HG03439 (cell line): Measurements from ENCODE around the gene CRTAC1.

Experiments used
- ATAC-seq: cut with Tn5 transposase; IDR thresholded peaks from one replicate; pipeline ENCODE4 v1.9.1; 2021; ENCODE audit warnings: mild to moderate bottlenecking, moderate library complexity; ENCODE audit not compliant: unreplicated experiment

Gene CRTAC1

DNA sequence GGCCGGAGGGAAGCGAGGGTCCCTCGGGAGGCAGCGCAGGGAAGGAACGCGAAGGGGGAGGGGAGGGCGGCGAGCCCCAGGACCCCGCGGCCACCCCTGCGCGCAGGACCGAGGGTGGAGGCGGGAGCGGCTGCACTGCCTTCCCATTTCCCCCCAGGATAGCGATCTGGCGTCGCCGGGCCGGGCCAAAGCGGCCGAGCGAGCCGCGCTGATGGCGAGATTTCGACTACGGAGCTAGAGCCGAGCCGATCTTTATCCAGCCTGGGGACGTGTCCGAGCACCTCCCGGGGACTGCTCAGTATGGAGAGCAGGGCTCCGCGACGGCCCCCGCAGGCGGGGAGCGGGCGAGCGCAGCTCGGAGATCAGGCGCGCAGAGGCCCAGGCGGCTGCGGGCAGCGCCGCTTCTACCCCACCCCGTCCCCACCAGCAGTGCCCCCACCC lies 590 bp upstream of the CRTAC1 start:
- no peak for ATAC-seq

DNA sequence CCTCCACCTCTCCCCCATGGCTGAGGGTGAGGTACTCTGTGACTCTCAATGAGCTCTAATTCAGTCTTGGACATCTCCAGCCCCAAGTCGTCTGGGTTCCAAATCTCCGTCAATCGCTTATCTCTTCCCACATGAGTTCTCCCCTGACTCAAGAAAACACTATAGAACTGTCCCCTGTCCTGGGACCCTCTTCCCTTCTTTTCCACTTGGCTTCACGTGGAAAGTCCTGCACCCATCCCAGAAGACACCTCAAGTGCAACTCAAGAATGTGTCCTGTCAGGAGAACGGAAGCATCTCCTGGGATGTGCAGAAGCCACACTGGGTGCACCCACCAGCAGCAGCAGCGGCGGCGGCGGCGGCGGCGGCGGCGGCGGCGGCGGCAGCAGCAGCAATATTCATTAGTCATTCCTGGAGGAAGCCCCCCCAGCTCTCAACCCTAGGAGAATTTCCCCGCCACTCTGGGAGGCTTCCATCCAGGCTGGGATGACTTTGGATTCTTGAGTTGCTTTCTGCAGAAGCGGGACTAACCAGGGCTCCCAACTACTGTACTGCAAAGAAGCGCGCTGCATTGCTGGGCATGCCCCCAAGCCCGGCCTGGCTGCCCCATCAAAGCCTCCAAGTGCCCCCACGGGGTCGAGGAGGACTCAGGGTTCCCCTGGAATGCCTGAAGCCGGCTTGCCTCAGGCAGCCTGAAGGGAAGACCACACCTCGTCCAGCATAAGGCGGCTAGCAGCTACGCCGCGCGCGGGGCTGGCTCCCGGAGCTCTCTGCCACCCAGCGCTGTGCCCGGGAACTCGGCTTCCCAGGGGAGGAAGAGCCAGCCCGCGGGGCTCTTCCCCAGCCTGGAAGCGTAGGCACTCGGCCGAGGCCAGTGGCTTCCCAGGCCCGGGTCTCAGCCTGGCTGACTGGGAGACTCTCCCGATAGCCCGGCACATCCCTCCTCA lies 1.0 kb downstream of the CRTAC1 start:
- no peak for ATAC-seq

DNA sequence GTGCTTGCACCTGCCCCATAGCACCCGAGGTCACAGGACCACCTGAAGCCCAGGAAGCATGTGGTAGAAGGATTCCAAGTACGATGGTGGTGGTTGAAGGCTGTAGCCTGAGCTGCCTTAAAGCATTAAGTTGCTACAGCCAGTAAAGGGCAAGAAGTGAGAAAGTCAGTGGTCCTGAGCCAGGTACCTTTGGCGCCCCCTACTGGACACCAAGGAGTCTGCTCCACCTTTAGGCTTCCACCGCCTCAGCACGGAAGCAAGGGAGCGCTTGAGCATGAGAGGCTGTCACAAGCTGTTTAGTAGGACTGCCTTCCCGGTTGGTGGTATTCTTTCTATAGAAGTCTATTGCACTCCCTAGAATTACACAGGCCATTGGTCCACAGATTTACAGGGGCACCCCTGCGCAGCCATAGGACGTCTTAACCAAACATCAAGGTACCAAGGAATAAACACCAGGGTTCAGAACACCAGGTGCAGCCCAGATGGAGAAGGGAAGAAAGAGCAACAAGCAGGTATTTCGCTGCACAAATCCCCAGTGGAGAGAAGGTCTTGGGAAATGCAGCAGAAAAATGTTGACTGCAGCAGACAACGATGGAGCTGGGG lies 2.2 kb downstream of the CRTAC1 start:
- no peak for ATAC-seq

DNA sequence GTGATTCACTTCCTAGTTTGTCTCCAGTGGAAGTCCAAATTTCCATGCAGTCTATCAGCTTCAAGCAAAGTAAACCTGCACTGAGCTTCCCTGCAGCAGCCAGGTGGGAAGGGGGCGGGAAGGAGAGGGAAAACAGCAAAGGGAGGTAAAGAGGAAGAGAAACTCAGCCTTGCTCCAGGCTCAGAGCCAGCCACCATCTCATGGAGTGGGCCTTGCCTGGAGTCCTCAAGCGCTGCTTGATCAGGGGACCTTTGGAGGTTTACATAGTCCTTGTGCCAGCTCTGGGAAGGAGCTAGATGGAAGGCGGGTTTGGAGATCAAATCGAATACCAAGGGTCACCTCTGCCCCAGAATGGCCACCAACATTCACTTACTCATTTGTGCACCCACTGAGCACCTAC lies 7.4 kb downstream of the CRTAC1 start:
- ATAC-seq: no peak

DNA sequence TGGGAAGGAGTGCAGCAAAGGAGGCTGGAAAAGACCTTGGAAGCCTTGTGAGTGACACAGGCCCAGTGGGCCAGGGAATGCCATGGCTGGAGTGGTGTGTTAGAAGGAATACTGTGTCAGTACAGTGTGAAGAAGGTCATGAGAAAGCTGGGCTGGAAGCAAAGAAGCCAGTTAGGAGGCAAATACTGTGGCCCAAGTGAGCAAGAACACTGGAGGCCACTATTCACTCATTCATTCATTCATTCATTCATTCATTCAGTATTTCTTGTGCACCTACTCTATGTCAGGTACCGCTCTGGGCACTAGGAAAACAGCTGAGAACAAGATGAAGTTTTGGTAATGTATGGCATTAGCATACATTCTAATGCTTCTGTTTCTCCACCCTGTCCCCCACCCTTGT lies 9.6 kb downstream of the CRTAC1 start:
- no peak for ATAC-seq

DNA sequence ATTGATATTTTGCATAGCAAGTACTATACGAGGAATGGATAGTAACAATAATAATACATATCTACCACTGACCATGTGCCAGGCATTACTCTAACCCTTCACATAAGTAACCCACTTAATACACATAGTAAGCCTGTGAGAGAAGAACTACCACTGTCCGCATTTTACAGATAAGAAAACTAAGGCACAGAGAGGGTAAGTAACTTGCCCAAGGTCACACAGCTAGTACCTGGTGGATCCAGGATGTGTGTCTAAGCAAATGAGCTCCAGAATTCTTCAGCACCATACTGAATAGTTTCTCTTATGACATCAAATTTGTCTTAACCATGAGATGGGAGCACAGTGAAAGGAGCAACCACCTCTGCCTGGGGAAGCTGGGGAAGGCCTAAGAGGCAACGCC lies 10.2 kb downstream of the CRTAC1 start:
- ATAC-seq: no peak

DNA sequence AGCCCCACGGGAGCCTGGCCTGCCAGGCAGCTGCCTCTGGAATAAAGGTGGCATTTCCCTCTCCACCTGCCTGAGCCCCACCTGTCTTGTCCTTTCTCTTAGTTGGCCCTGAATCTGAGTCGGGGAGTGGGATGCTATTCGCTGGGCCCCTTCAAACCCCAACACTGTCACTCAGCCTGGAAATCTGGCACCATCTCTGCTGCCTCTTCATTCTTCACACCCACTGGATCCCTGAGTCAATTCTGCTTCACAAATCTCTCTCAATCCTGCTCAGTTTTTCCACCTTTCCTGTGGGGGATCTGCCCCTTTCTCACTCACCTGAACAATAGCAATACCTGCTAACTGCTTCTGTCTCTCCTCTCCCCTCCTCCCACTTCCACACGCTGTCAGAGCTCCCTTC lies 10.6 kb downstream of the CRTAC1 start:
- no peak for ATAC-seq

DNA sequence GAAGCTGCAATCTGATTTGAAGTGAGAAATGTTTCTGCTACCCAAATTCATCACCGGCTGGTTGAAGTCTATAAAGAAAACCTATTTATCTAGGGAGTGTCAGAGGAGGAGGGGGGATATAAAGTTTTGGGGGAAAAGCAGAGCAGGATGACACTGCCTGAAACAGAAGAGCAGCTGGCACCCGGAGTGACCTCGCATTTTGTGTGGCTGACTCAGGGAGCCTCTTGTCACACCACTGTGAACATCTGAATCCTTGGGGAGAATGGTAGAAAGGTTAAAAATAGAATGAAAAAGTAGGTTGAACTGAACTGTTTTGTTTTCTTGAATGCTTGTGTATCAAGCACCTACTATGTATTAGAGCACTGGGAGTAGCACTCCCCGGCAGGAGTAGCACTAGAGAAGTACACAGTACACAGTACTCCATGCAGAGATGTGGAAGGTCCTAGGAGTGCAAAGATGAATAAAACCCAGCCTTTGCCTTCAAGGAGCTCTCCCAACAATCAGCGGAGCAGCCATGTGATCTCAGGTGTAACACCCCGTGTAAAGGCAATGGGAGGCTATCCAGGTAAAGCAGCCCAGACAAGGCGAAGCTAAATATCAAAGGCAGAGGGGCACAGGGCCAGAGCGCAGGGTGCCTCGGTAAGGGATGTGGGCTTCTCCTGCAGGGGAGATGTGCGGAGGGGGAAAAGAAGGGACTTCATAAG lies 13.5 kb downstream of the CRTAC1 start:
- ATAC-seq: no peak

DNA sequence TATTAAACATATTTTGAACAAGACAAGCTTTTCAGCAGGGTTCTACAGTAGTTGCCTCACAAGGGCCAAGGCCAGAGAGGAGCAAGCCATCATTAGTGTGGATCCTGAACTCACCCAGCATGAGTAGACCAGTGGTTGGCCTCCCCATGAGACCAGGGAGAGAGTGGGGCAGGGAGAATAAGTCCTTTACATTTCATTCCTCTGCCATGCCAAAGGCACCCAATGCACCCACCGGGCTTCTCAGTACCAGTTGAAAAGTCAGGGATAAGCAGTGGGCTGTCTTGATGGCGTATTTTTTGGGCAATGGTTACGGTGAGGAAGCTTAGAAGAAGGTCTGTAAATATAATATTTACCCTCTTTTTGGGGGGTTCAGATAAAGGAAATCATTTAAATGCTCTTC lies 16.6 kb downstream of the CRTAC1 start:
- no peak for ATAC-seq

DNA sequence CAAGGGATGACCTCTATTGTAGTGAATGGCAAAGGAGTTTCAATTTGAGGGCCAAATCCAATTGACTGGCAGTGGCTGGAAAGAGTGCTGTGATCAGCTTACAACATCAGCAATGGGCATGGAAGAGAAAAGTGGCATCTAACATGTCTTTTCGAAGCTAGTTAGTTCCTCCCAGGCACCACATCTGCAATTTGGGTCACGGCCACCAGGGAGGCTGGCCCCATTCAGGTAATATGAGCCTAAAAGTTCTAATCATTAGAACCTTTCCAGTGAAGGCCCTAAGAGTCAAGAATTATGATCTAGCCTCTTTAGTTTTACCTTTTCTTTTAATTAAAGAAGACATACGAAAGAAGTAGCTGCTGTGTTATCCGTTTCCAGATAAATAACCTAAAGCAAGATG lies 17.3 kb downstream of the CRTAC1 start:
- ATAC-seq: no peak

DNA sequence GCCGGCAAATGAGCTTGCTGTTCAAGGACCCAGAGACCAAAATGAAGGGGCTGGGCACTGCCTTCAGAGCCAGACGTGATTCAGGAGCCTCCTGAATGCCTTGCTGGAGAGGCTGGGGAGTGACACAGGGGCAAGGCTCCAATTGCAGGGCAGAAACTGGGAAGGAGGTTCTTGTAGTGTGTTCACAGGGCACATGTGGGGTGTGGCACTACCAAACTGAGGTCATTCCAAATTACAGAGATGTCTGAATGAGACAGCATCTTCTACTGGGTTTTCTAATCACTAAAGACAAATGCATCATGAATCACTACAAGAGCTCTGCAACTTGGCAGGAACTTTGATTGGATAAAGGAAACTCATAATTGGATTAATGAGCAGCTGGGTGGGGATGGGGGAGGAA lies 17.8 kb downstream of the CRTAC1 start:
- ATAC-seq: no peak

DNA sequence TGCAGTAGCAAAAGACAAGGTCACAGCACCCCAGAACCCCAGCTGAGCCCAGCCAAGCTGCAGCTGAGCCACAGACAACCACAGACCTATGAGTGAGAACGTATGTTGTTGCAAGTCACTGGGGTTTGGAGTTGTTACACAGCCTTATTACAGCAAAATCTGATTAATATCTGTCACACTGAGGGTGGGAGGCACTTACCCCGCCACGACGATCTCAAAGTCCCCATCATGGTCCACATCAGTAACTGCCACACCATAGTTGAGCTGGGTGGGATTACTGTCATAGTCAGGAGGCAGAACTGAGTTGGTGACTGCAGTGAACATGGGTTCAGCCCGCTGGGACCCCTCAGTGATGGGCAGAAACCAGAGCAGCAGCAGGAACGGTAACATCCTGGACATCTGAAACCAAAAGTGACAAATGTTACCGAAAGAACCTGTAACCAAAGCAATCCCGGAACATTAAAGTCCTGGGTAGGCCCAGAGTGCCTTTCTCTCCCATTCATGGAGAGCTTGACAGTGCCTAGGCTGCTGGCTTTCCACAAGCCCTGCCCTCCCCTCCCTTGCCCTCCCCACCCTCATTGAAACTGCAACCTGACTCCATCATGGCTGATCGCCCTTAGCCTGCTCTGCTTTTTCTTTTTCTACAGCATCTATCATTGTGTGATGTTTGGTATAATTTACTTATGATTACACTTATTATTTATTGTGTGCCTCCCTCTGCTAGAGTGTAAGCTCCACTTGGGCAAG lies 19.3 kb downstream of the CRTAC1 start:
- no peak for ATAC-seq

DNA sequence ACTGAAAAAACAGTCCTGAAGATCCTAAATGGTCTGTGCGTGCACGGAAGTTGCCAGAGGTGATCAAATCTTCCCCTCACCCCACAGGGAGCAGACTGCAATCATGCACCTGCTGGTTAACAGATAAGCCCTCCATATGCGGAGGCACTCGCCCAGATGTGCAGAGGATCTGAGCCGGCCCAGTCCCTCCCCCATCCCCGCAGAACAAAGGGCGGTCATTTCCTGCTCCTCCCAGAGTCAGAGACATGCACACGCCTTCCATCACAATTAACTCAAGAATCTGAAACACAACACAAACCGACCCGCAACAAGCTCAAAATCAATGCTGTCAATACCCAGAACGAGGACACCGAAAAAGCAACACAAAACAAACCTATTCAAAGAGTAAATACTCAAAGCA lies 24.2 kb downstream of the CRTAC1 start:
- ATAC-seq: no peak

DNA sequence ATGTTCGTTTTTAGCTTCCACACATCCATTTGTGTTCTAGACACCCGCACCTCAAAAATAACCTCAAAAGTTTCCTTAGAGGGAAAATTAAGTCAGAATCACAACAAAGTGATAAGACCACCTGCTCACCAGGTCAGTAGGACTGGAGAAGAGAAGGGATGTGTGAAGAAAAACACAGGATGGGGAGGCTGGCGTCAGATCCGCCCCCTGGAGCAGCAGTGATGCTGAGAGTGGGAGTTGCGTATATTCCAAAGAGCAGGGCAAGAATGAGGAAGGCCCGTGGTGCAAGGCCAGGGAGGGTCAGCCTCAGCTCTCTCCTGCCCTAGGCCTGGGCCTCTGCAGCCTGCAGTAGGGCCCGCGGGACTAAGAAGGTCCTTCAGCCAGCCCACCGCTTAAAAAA lies 28.7 kb downstream of the CRTAC1 start:
- ATAC-seq: no peak

DNA sequence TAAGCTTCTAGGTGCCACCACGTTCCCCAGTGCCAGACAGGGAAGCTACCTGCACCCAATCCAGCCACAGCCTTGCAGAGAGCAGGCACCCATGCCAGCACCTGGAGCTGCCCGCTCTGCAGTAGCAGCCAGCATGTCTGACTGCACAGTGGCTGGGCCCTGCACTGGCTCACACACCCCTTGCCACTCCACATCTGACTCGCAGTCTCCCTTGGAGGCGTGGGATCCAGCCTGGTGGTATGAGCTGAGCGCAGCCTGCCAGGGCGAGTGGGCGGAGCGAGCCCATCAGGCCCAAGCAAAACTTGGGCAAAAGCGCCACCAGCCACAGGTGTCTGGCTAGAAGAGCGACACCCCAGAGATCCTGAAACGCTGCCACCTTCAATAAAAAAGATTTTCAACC lies 30.1 kb downstream of the CRTAC1 start:
- no peak for ATAC-seq

DNA sequence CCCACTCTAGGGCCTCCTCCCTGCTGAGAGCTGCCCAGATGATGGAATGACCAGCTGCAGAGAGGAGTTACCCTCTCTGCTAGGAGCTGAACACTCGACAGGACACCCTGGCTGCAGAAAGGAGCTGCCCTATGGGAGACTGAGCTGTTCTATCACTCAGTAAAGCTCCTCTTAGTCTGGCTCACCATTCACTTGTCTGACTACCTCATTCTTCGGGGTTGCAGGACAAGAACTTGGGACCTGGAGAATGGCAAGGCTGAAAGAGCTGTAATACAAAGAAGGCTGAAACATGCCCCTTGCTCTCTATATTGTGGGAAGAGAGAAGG lies 30.5 kb downstream of the CRTAC1 start:
- ATAC-seq: no peak

DNA sequence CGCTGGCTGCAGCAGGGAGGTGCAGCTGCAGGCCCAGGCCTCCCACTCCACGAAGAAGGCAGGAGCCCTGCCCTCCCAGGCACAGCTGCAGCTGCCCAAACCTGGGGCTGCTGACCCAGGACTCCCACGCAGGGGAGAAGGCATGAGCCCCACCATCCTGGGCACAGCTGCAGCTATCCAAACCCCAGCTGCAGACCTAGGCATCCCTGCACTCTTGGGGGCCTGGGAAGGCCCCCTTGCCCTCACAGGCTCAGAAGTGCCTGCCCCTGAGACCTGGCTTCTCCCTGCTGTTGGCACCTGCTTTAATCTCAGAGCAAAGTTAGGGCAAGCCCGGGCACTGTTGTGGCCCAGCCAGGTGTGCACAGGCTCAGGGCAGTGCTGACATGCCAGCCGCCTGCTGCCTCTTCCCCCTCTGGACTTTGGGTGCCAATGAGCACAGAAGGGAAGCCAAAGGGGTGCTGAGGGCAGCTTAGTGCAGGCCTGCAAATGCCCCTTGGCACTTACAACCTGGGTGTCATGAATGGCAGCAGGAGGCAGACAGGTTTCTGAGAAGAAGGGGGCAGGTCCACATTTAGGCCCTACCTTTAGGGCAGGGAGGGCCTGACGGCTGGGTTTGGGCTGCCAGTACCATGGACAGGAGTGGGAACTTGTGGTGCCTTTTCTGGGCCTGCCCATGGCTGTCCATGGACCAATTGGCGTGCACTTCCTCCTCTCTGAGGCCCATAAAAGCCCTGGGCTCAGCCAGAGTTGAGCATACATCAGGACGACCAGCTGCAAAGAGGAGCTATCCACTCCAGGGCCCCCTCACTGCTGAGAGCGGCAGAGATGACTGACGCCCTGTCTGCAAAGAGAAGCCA lies 31.1 kb downstream of the CRTAC1 start:
- ATAC-seq: no peak

DNA sequence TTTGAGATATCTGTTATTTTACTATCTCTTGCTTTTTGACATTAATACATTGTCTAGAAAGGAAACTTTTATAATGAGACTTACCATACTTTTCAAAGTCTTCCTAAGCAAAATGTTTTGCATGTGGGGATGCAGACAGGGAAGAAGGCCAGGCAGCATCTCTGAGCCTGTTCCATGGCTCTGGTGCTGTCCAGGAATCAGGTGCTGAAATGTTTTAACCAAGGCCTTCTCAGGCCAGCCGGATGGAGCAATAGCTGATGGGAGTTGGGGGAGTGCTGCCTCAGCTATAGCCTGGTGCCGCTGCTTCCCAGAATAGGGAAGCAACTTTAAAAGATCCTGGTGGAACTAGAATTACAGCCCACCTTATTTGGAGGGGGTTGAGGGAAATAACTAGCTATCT lies 38.5 kb downstream of the CRTAC1 start:
- no peak for ATAC-seq

DNA sequence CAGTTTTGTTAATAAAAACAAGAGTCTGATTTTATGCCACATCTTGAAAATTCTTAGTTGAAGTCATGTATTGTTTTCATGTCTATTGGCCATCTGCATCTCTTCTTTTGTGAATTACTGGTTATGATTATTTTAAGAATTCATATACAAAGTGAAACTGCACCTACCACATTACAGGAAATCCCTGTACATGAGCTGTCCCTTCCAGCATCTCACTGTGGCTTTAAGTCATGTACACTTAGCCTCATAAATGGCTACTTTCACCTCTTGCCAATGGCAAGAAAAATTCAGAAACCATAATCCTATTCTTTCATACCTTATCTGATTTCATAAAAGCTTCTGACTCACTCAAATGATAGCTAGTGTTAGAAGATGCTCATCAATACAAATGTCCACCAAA lies 48.6 kb downstream of the CRTAC1 start:
- ATAC-seq: no peak

DNA sequence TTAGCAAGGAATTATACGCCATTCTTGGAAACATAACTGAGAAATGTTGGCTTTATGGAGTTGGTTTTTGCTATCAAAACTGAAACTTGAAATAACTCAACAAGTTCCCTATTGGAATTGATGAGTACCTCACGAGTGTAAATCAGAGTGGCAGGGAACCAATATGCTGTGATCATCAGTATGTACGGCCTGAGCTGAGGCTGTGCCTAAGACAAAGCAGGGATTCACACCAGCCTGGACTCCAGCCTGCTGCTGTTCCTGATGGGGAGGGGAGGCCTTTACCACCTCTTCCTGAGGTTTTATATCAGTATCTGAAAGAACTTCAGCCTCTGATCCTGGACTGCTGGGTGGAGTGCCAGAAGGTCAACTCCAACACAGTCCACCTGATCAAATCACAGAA lies 52.7 kb downstream of the CRTAC1 start:
- ATAC-seq: no peak
